ENCODE data around the gene DDX39A. TPM values are rescaled to one million over a fixed set of nuclear protein-coding genes. Genes with fewer than 3 reads are reported as not detected.

Gene DDX39A
- polyA plus RNA-seq, 1 of the 3 experiments (the other 2 are of a cell fraction) = 88.8 TPM

GRCh38 chr19:14395710-14396336 lies 23.3 kb downstream of the DDX39A start:
- POLR2A ChIA-PET = interaction anchor here (0.7 kb wide), 1 partner anchor 32 kb away, joined by 3 read pairs; no protein-coding TSS in a partner anchor
- 83% methylated on average over 9 of the region's 16 CpGs for WGBS (ENCODE audit: low lambda C conversion rate)

GRCh38 chr19:14395262-14395661 lies 23.9 kb downstream of the DDX39A start:
- POLR2A ChIA-PET = interaction anchor here (0.7 kb wide), 1 partner anchor 33 kb away, joined by 3 read pairs; no protein-coding TSS in a partner anchor
- H3K4me1 ChIP-seq (ENCODE audit: control insufficient read depth in 1 of 2, insufficient read depth in 2 of 2, low read depth in 1 of 2, low read length in 1 of 2) = no peaks in the 10 kb centered on the region; a peak in 1 of 4 replicates
- CTCF ChIA-PET = interaction anchor here (1.1 kb wide), 2 partner anchors 47 to 85 kb away, joined by 3 to 4 read pairs; no protein-coding TSS in a partner anchor
- WGBS (ENCODE audit: low lambda C conversion rate) = 86% methylated on average over 9 of the region's 9 CpGs
- no peaks in the 10 kb centered on the region for H3K9me2 ChIP-seq
- H3K79me2 ChIP-seq (ENCODE audit: insufficient read depth) = no peaks in the 10 kb centered on the region
- H3K36me3 ChIP-seq (replicated peaks in 1 of 2; ENCODE audit: control insufficient read depth in 1 of 2, insufficient read depth in 2 of 2, low read length in 1 of 2) = no peaks in the 10 kb centered on the region
- no peak overlapping the region for H3K4me2 ChIP-seq
- no peaks in the 10 kb centered on the region for H3K27me3 ChIP-seq (ENCODE audit: insufficient read depth)
- H3K4me3 ChIP-seq (ENCODE audit: low read depth in 2 of 2, low read length in 1 of 2) = no peak overlapping the region
- H3K9ac ChIP-seq = no peak overlapping the region
- H3K27ac ChIP-seq (ENCODE audit: low read depth in 2 of 2, low read length in 1 of 2) = no peak overlapping the region
- H4K20me1 ChIP-seq (ENCODE audit: insufficient read depth) = no peaks in the 10 kb centered on the region
- no peak overlapping the region for H2AFZ ChIP-seq (ENCODE audit: low read depth)
- no peaks in the 10 kb centered on the region for H3F3A ChIP-seq (replicated peaks; ENCODE audit: insufficient read depth)
- no peak for DNase-seq
- no peaks in the 10 kb centered on the region for H3K9me3 ChIP-seq
- TF ChIP-seq RAD21 (IDR thresholded peaks at IDR 0.05; ENCODE audit: low read length) = no peak

More at GRCh38 chr19:14395710-14396336, 23.3 kb downstream of the DDX39A start:
- CTCF ChIA-PET = interaction anchor here (0.9 to 1.1 kb wide), 2 partner anchors 11 to 48 kb away, joined by 4 to 6 read pairs; no protein-coding TSS in a partner anchor
- H4K20me1 ChIP-seq (ENCODE audit: insufficient read depth) = no peaks in the 10 kb centered on the region
- no peaks in the 10 kb centered on the region for H3F3A ChIP-seq (replicated peaks; ENCODE audit: insufficient read depth)
- no peak overlapping the region for H3K4me2 ChIP-seq
- no peaks in the 10 kb centered on the region; a peak in 1 of 4 replicates for H3K4me1 ChIP-seq (ENCODE audit: control insufficient read depth in 1 of 2, insufficient read depth in 2 of 2, low read depth in 1 of 2, low read length in 1 of 2)
- H3K9me3 ChIP-seq = no peaks in the 10 kb centered on the region
- H3K27ac ChIP-seq (ENCODE audit: low read depth in 2 of 2, low read length in 1 of 2) = no peak overlapping the region
- DNase-seq = no peak
- no peaks in the 10 kb centered on the region for H3K27me3 ChIP-seq (ENCODE audit: insufficient read depth)
- H3K4me3 ChIP-seq (ENCODE audit: low read depth in 2 of 2, low read length in 1 of 2) = no peak overlapping the region
- no peaks in the 10 kb centered on the region for H3K9me2 ChIP-seq
- no peak for TF ChIP-seq ELF1 (IDR thresholded peaks at IDR 0.05)
- TF ChIP-seq RAD21 (IDR thresholded peaks at IDR 0.05; ENCODE audit: low read length) = no peak
- no peak for TF ChIP-seq SMC3 (IDR thresholded peaks at IDR 0.05; ENCODE audit: low read depth, low read length)
- no peak for TF ChIP-seq EP300 (IDR thresholded peaks at IDR 0.05; ENCODE audit: borderline replicate concordance in 1 of 2, low read depth in 1 of 2, low read length in 1 of 2)
- TF ChIP-seq FOXJ3 (CRISPR knock-in tag; IDR thresholded peaks at IDR 0.05) = no peak
- no peaks in the 10 kb centered on the region for H3K36me3 ChIP-seq (replicated peaks in 1 of 2; ENCODE audit: control insufficient read depth in 1 of 2, insufficient read depth in 2 of 2, low read length in 1 of 2)
- no peak overlapping the region for H3K9ac ChIP-seq
- no peaks in the 10 kb centered on the region for H3K79me2 ChIP-seq (ENCODE audit: insufficient read depth)
- no peak overlapping the region for H2AFZ ChIP-seq (ENCODE audit: low read depth)

- Histone ChIP-seq H3K27me3 (ENCODE audit: insufficient read depth) (no peaks in the 10 kb centered on the region), H3F3A (replicated peaks; ENCODE audit: insufficient read depth) (no peaks in the 10 kb centered on the region), H3K9ac (no peak overlapping the region), H3K4me2 (no peak overlapping the region), H3K36me3 (replicated peaks in 1 of 2; ENCODE audit: control insufficient read depth in 1 of 2, insufficient read depth in 2 of 2, low read length in 1 of 2) (no peaks in the 10 kb centered on the region), H3K9me2 (no peaks in the 10 kb centered on the region), H2AFZ (ENCODE audit: low read depth) (no peak overlapping the region), H3K4me3 (ENCODE audit: low read depth in 2 of 2, low read length in 1 of 2) (no peak overlapping the region), H3K4me1 (ENCODE audit: control insufficient read depth in 1 of 2, insufficient read depth in 2 of 2, low read depth in 1 of 2, low read length in 1 of 2) (no peaks in the 10 kb centered on the region; a peak in 1 of 4 replicates), H3K79me2 (ENCODE audit: insufficient read depth) (no peaks in the 10 kb centered on the region), H4K20me1 (ENCODE audit: insufficient read depth) (no peaks in the 10 kb centered on the region), H3K9me3 (no peaks in the 10 kb centered on the region), H3K27ac (ENCODE audit: low read depth in 2 of 2, low read length in 1 of 2) (no peak overlapping the region)
- WGBS (ENCODE audit: low lambda C conversion rate) = 90% methylated on average over 5 of the region's 9 CpGs
- ChIA-PET CTCF (interaction anchor here (1.1 kb wide), 1 partner anchor 86 kb away, joined by 3 read pairs; no protein-coding TSS in a partner anchor), POLR2A (no interaction called here)
- no peak for DNase-seq
- no peak for TF ChIP-seq JUND (IDR thresholded peaks at IDR 0.05)
- no peak for TF ChIP-seq CTCF (IDR thresholded peaks at IDR 0.05)
- no peak for TF ChIP-seq FOXJ3 (CRISPR knock-in tag; IDR thresholded peaks at IDR 0.05)
- TF ChIP-seq FOSL2 (IDR thresholded peaks at IDR 0.05; ENCODE audit: borderline replicate concordance, low read depth) = no peak
- TF ChIP-seq TCF12 (IDR thresholded peaks at IDR 0.05) = no peak
- no peak for TF ChIP-seq RXRA (IDR thresholded peaks at IDR 0.05; ENCODE audit: borderline replicate concordance, low read depth)
These were observed 25.0 kb downstream of the DDX39A start for GRCh38 chr19:14394167-14394566.
